Measurements from ENCODE around the gene CAMSAP3.

The CAMSAP3 gene

GRCh38 chr19:7644550-7644877 lies 48.9 kb downstream of the CAMSAP3 start:
- H3K27me3 ChIP-seq (replicated peaks; ENCODE audit: control insufficient read depth, insufficient read depth, low read length), result no peaks in the 10 kb centered on the region
- peaks cover 20% of the 10 kb centered on the region for H3K36me3 ChIP-seq (ENCODE audit: control insufficient read depth, insufficient read depth, low read length)
- H3K4me3 ChIP-seq (replicated peaks; ENCODE audit: low read depth, low read length), result no peak overlapping the region
- DNase-seq (ENCODE audit: extremely low read depth, insufficient read length), result no peak
- TF ChIP-seq CTCF (IDR thresholded peaks at IDR 0.05; ENCODE audit: insufficient read depth, low read length, poor library complexity, severe bottlenecking), result no peak

- no peak for DNase-seq (ENCODE audit: extremely low read depth, insufficient read length)
- Histone ChIP-seq H3K36me3 (ENCODE audit: control insufficient read depth, insufficient read depth, low read length) (peaks cover 18% of the 10 kb centered on the region), H3K4me3 (replicated peaks; ENCODE audit: low read depth, low read length) (no peak overlapping the region), H3K27me3 (replicated peaks; ENCODE audit: control insufficient read depth, insufficient read depth, low read length) (no peaks in the 10 kb centered on the region)
- TF ChIP-seq CTCF (IDR thresholded peaks at IDR 0.05; ENCODE audit: insufficient read depth, low read length, poor library complexity, severe bottlenecking), result no peak
Measured at GRCh38 chr19:7645163-7645562, 49.5 kb downstream of the CAMSAP3 start.

- no peak for DNase-seq (ENCODE audit: extremely low read depth, insufficient read length)
- H3K36me3 ChIP-seq (ENCODE audit: control insufficient read depth, insufficient read depth, low read length), result peaks cover 17% of the 10 kb centered on the region
- no peaks in the 10 kb centered on the region for H3K27me3 ChIP-seq (replicated peaks; ENCODE audit: control insufficient read depth, insufficient read depth, low read length)
- no peak overlapping the region for H3K4me3 ChIP-seq (replicated peaks; ENCODE audit: low read depth, low read length)
- no peak for TF ChIP-seq CTCF (IDR thresholded peaks at IDR 0.05; ENCODE audit: insufficient read depth, low read length, poor library complexity, severe bottlenecking)
Measured at GRCh38 chr19:7645656-7646425, 50.2 kb downstream of the CAMSAP3 start.

GRCh38 chr19:7646426-7646700 lies 50.7 kb downstream of the CAMSAP3 start:
- H3K36me3 ChIP-seq (ENCODE audit: control insufficient read depth, insufficient read depth, low read length), result peaks cover 17% of the 10 kb centered on the region
- H3K27me3 ChIP-seq (replicated peaks; ENCODE audit: control insufficient read depth, insufficient read depth, low read length), result no peaks in the 10 kb centered on the region
- H3K4me3 ChIP-seq (replicated peaks; ENCODE audit: low read depth, low read length), result no peak overlapping the region
- TF ChIP-seq CTCF (IDR thresholded peaks at IDR 0.05; ENCODE audit: insufficient read depth, low read length, poor library complexity, severe bottlenecking), result no peak
- no peak for DNase-seq (ENCODE audit: extremely low read depth, insufficient read length)

GRCh38 chr19:7647156-7647555 lies 51.5 kb downstream of the CAMSAP3 start:
- H3K4me3 ChIP-seq (replicated peaks; ENCODE audit: low read depth, low read length), result no peak overlapping the region
- no peaks in the 10 kb centered on the region for H3K27me3 ChIP-seq (replicated peaks; ENCODE audit: control insufficient read depth, insufficient read depth, low read length)
- peaks cover 16% of the 10 kb centered on the region for H3K36me3 ChIP-seq (ENCODE audit: control insufficient read depth, insufficient read depth, low read length)
- DNase-seq (ENCODE audit: extremely low read depth, insufficient read length), result no peak
- no peak for TF ChIP-seq CTCF (IDR thresholded peaks at IDR 0.05; ENCODE audit: insufficient read depth, low read length, poor library complexity, severe bottlenecking)
